Osteoblast (primary cell): ENCODE data around the gene CENPI. TPM values are rescaled to one million over a fixed set of nuclear protein-coding genes. Genes with fewer than 3 reads are reported as not detected.

Source experiments
- DNase-seq: peaks from one replicate; pipeline ENCODE4 v3.0.0; 2011; ENCODE audit warnings: low spot score, mixed read lengths; ENCODE audit not compliant: insufficient read length; ENCODE audit errors: missing footprints
- H2AFZ ChIP-seq: 2 replicates; pipeline ENCODE4 v1.6.0; 2011; ENCODE audit warnings: mild to moderate bottlenecking, low read length
- H3K27ac ChIP-seq: 2 replicates; pipeline ENCODE4 v1.5.1; 2011; ENCODE audit warnings: mild to moderate bottlenecking, low read depth, low read length, moderate library complexity
- H3K27me3 ChIP-seq: 2 replicates; pipeline ENCODE4 v1.6.0; 2012; ENCODE audit warnings: mild to moderate bottlenecking, control low read depth, inconsistent platforms, low read length, moderate library complexity; ENCODE audit not compliant: insufficient read depth
- H3K36me3 ChIP-seq: 2 replicates; pipeline ENCODE4 v1.5.1; 2011; ENCODE audit warnings: mild to moderate bottlenecking, low read length, control low read depth, moderate library complexity; ENCODE audit not compliant: insufficient read depth
- H3K4me1 ChIP-seq: 2 replicates; pipeline ENCODE4 v1.5.1; 2011; ENCODE audit warnings: mild to moderate bottlenecking, low read length, control low read depth, moderate library complexity; ENCODE audit not compliant: insufficient read depth
- H3K4me2 ChIP-seq: 2 replicates; pipeline ENCODE4 v1.6.0; 2011; ENCODE audit warnings: mild to moderate bottlenecking, low read length; ENCODE audit not compliant: insufficient read depth
- H3K4me3 ChIP-seq: fragments of 200-600 bp; sonication (generic); 3 replicates; pipeline ENCODE4 v1.5.1; 2012; ENCODE audit warnings: mild to moderate bottlenecking, low read length, inconsistent platforms; ENCODE audit not compliant: insufficient read depth
- H3K79me2 ChIP-seq: 2 replicates; pipeline ENCODE4 v1.6.0; 2012; ENCODE audit warnings: mild to moderate bottlenecking, low read length, control low read depth, inconsistent platforms; ENCODE audit not compliant: insufficient read depth
- H3K9me3 ChIP-seq: 2 replicates; pipeline ENCODE4 v1.5.1; 2011; ENCODE audit warnings: low read depth, low read length, control low read depth
- H4K20me1 ChIP-seq: 2 replicates; pipeline ENCODE4 v1.6.0; 2012; ENCODE audit warnings: mild to moderate bottlenecking, low read length, control low read depth; ENCODE audit not compliant: insufficient read depth
- total RNA-seq: library from RNA; depleted of rRNA; stranded (reverse); fragments of >200 nt; gene quantifications from 2 replicates; pipeline ENCODE4 v1.2.3, GENCODE V29; 2012
- TF ChIP-seq, protein P1 (sequence below): IDR thresholded peaks from 2 replicates; pipeline ENCODE4 v1.5.1; 2011; ENCODE audit warnings: mild to moderate bottlenecking, low read depth, low read length, moderate library complexity; ENCODE audit errors: extremely low read depth

The CENPI gene
- total RNA-seq, 1 donor, result 4.3 TPM

- H3K4me3 ChIP-seq, result no peak overlapping the region
Measured at GRCh38 chrX:101108284-101108683, 10.3 kb downstream of the CENPI start.

GRCh38 chrX:101117701-101118100 lies 19.7 kb downstream of the CENPI start:
- no peak overlapping the region for H3K27ac ChIP-seq
- H3K36me3 ChIP-seq, result no peaks in the 10 kb centered on the region
- H3K27me3 ChIP-seq, result no peaks in the 10 kb centered on the region
- TF ChIP-seq, protein P1, sequence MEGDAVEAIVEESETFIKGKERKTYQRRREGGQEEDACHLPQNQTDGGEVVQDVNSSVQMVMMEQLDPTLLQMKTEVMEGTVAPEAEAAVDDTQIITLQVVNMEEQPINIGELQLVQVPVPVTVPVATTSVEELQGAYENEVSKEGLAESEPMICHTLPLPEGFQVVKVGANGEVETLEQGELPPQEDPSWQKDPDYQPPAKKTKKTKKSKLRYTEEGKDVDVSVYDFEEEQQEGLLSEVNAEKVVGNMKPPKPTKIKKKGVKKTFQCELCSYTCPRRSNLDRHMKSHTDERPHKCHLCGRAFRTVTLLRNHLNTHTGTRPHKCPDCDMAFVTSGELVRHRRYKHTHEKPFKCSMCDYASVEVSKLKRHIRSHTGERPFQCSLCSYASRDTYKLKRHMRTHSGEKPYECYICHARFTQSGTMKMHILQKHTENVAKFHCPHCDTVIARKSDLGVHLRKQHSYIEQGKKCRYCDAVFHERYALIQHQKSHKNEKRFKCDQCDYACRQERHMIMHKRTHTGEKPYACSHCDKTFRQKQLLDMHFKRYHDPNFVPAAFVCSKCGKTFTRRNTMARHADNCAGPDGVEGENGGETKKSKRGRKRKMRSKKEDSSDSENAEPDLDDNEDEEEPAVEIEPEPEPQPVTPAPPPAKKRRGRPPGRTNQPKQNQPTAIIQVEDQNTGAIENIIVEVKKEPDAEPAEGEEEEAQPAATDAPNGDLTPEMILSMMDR, result no peak
- H3K4me1 ChIP-seq, result no peaks in the 10 kb centered on the region
- no peak for DNase-seq
- H3K79me2 ChIP-seq, result no peaks in the 10 kb centered on the region
- H3K9me3 ChIP-seq, result no peaks in the 10 kb centered on the region
- no peak overlapping the region for H3K4me2 ChIP-seq
- no peak overlapping the region for H3K4me3 ChIP-seq
- no peak overlapping the region for H2AFZ ChIP-seq
- no peaks in the 10 kb centered on the region for H4K20me1 ChIP-seq

More at GRCh38 chrX:101108284-101108683, 10.3 kb downstream of the CENPI start:
- Histone ChIP-seq H3K36me3 (peaks cover 5% of the 10 kb centered on the region), H3K4me2 (no peak overlapping the region), H2AFZ (no peak overlapping the region), H3K27ac (no peak overlapping the region), H3K4me1 (peaks cover 4% of the 10 kb centered on the region), H3K79me2 (no peaks in the 10 kb centered on the region), H3K9me3 (no peaks in the 10 kb centered on the region), H4K20me1 (no peaks in the 10 kb centered on the region), H3K27me3 (no peaks in the 10 kb centered on the region)
- TF ChIP-seq, protein P1, result no peak
- no peak for DNase-seq

GRCh38 chrX:101136235-101136634 lies 38.2 kb downstream of the CENPI start:
- TF ChIP-seq, protein P1, result no peak
- no peak overlapping the region for H3K27ac ChIP-seq
- H3K4me2 ChIP-seq, result no peak overlapping the region
- DNase-seq, result peak; percentile 35
- no peak overlapping the region for H3K4me3 ChIP-seq
- peaks cover 4% of the 10 kb centered on the region for H3K36me3 ChIP-seq
- no peaks in the 10 kb centered on the region for H3K4me1 ChIP-seq
- no peaks in the 10 kb centered on the region for H3K79me2 ChIP-seq
- no peaks in the 10 kb centered on the region for H3K9me3 ChIP-seq
- H2AFZ ChIP-seq, result no peak overlapping the region
- no peaks in the 10 kb centered on the region for H3K27me3 ChIP-seq
- H4K20me1 ChIP-seq, result no peaks in the 10 kb centered on the region

Other genes starting within 250 kb of the CENPI start
- gene NOX1, start 223.8 kb upstream of the CENPI start, total RNA-seq, result not detected in 2 replicates
- gene XKRX, start 169.3 kb upstream of the CENPI start, total RNA-seq, result under 0.01 and 0.29 TPM in 2 replicates
- not detected in 2 replicates for gene ARL13A, start 128.5 kb upstream of the CENPI start, total RNA-seq
- 13.8 and 15.9 TPM in 2 replicates for gene TRMT2B, start 46.1 kb upstream of the CENPI start, total RNA-seq
- 1.1 and 1.5 TPM in 2 replicates for gene TMEM35A, start 19.3 kb upstream of the CENPI start, total RNA-seq
- 0.59 and 0.72 TPM in 2 replicates for gene DRP2, start 121.6 kb downstream of the CENPI start, total RNA-seq
- gene TAF7L, start 193.1 kb downstream of the CENPI start, total RNA-seq, result 0.29 and 0.36 TPM in 2 replicates